HG03354 (cell line): ENCODE measurements around the gene SNAPC1.
"Not testable (repeated sequence)": the region's sequence is repeated elsewhere in the genome, so short reads cannot be mapped to it uniquely, and the experiment has no call there.

Source experiments
- ATAC-seq: cut with Tn5 transposase; IDR thresholded peaks from one replicate; pipeline ENCODE4 v1.9.1; 2021; ENCODE audit warnings: mild to moderate bottlenecking; ENCODE audit not compliant: unreplicated experiment, poor library complexity, severe bottlenecking

Gene SNAPC1, protein sequence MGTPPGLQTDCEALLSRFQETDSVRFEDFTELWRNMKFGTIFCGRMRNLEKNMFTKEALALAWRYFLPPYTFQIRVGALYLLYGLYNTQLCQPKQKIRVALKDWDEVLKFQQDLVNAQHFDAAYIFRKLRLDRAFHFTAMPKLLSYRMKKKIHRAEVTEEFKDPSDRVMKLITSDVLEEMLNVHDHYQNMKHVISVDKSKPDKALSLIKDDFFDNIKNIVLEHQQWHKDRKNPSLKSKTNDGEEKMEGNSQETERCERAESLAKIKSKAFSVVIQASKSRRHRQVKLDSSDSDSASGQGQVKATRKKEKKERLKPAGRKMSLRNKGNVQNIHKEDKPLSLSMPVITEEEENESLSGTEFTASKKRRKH

DNA sequence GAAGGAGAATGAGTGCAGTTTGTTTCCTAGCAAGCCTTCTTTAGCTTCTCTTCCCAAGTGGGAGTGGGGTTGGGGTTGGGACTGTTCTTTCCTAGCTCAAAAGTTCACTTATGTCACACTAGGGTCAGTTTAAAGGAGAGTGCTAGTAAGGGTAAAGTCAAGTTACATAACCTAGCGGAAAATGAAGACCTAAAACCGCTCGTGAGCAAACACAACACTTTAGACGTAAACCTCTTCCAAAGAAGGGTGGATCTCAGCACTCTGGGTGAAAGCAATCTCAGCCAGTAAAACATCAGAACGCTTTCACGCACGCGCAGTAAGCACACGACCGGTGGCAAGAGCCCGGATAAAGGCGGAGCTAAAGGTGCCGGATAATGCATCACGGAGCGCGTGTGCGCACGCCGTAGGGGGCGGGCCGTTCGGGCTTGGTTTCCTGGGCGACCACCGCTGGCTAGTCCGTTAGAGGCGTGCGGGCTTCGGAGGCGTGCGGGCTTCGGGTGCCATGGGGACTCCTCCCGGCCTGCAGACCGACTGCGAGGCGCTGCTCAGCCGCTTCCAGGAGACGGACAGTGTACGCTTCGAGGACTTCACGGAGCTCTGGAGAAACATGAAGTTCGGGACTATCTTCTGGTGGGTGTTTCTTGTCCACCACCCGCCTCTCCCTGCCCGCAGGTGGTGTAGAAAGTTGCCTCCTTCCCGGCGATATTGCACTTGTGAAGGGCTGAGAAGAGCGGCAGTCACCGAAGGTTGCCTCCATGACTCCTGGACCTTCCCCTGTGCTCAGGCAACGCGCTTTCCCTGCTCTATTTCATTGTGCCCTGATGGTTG, at the start of gene SNAPC1:
SNAPC1 (plus strand) TSS at position 462 of the 828 bp plus-strand sequence; CDS start at position 503, 41 bp downstream.
- ATAC-seq: peak; percentile 100

DNA sequence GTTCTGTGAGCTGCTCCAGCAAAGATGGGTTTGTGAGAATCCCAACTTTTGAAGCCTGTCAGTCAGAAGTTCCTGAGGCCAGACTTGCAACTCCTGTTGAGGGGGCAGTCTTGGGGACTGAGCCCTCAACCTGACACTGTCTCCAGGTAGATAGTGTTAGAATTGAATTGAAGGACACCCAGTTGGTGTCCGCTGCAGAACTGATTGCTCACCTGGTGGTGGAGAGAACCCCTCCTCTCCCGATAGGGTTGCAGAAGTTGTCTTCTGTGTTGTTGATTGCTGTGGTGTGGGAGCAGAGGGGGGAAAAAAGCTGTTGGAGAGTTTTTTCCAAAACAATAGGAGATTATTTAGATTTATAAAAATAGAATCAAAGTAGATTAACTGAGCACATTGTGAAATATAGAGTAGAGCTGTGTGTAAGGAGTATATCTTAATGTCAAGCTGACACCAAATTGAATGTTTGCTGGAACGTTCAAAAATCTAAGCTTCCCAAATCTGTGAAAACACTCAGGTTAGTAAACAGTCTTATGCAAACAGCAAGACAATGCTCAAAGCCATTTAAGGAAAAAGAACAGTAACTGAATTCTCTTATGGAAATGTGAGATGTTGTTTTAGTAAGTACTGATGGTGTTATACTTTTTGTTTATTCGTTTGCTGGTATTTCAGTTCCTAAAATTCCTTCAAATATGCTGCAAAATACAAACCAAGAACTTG, 48.3 kb upstream of the SNAPC1 start:
- ATAC-seq: no peak

DNA sequence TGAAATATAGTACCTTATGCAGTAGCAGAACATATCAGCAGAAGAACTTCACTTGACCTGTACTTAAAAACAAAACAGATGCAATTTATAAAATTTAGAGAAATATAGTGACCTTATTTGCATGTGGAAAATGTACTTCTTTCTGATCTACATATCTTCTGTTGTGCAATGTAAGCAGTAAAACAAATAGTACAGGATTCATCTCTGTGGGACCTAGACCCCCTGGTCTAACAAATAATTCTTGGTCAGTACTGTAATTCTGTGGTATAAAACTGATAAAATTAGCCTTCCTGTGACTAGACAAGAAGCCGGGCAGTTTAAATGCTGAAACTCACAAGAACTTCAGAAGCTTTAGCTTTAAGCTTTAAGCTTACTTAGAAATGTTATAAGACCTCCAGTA, 45.3 kb upstream of the SNAPC1 start:
- ATAC-seq: no peak

DNA sequence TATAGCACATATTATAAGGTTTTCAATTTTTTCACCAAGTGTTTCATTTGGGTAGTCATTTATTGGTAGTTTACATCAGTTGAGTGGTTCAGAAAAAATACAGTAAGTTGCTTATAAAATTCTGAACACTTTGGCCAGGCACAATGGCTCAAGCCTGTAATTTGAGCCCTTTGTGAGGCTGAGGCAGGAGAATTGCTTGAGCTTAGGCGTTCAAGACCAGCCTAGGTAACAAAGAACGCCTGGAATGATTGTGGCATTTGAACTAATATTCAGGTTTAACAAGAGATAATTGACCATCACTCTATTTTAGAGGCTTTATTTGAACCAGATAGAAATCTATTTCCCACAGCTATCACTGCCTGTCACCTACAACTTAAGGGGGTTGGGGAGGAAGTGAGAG, 44.2 kb upstream of the SNAPC1 start:
- ATAC-seq: no peak

DNA sequence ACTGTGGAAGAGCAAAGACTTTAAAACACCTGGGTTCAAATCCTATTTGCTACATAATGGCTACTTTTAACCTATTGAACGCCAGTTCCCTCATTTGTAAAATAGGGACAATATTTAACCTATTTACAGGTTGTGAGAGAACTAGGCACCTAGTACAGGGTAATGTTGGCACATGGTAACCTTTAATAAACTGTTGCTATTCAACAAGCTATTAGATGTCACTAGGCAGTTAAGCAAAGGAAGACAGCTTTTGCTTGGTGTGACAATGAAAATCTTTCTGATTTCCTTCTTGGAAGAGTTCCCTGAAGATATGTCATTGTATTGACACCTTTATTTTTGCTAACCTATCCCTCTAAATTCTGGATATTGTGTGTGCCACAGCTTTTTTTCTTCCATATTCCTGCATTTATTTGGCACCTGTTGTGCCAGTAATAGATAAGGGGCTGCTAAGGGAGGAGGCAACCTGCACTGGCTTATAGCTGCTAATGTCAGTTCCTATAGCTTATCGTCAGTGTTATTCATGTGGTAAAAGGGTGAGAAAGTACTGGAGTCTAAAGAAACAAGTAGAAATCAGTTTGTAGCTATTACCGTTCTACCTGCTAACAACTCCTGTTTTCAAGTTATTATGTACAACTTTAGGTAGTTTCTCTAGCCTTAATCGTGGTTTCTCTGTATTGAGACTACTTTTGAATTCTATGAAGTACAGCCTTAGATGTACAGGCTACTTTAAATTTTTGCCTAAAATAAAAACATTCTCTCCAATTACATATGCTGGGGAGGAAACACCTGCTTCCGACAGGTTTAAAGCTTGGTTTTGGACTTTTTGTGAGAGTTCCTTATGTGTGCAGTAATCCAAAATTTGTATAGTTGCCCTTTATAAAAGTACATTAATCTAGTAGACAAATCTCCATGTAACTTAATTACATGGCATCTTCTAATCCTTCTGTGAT, 42.6 kb upstream of the SNAPC1 start:
- ATAC-seq: peak; percentile 44

DNA sequence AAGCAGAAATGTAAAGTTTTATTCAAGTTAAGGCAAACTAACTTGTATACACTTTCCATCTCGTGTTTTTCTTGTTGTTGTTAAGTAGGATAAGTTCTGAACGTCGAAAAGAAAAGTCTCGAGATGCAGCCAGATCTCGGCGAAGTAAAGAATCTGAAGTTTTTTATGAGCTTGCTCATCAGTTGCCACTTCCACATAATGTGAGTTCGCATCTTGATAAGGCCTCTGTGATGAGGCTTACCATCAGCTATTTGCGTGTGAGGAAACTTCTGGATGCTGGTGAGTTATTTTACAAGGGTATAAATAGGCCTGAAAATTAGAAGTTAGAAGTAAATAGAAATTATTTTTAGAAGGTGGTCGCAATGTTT, 41.9 kb upstream of the SNAPC1 start:
- no peak for ATAC-seq

DNA sequence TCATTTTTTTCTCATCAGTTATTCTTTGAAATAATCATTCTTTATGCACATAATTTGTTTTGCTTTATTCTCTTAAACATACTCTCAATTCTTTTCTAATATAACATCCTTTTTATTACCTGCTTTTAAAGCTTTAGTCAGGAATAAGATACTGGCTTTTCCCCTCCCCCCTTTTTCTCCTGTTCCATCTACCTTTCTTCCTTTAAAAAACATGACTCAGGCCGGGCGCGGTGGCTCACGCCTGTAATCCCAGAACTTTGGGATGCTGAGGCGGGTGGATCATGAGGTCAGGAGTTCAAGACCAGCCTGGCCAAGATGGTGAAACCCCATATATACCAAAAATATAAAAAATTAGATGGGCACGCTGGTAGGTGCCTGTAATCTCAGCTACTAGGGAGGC, 41.5 kb upstream of the SNAPC1 start:
- no peak for ATAC-seq

DNA sequence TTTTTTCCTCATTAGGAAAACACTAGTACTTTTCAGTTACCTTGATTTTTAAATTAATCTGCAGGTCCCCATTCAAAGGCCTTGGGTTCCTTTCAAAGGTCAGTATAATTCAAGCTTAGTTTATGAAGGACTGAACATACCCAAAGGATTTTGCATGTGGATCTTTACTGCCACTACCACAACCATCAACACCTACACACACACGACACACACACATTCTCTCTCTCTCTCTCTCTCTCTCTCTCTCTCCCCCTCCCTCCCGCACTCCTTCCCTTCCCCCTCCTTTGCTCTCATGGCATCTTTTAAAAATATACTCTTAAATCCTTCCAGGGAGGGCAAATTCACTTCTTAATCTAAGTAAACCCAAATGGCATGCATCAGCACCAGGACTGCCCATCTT, 38.1 kb upstream of the SNAPC1 start:
- ATAC-seq: no peak

DNA sequence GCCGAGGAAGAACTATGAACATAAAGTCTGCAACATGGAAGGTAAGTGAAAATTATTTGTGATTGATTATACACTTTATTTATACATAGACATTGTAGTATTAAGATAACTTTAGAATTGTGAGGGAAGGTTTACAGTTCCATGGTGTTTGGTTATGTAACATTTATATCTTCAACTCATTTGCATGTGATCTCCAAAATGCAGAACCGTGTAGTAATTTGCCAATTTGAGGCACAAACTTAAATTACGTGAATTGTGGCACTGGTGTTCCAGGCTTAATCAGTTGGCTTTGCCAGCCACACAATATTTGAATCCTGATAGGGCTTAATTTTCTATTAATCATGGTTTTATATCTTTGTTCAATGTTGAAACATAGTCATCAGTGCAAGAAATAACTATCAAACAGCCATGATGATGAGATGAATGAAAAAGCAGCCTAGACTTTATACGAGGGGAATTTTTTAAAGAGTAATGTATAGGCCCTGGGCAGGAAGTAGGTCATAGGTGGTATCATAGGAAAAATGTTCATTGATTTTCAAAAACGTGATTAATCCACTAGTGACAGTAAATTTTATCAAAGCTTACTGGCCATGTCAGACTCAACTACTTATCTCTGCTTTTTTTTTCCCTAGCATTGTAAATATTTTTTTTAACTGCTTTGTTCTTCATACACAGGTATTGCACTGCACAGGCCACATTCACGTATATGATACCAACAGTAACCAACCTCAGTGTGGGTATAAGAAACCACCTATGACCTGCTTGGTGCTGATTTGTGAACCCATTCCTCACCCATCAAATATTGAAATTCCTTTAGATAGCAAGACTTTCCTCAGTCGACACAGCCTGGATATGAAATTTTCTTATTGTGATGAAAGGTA, 35.2 kb upstream of the SNAPC1 start:
- no peak for ATAC-seq

DNA sequence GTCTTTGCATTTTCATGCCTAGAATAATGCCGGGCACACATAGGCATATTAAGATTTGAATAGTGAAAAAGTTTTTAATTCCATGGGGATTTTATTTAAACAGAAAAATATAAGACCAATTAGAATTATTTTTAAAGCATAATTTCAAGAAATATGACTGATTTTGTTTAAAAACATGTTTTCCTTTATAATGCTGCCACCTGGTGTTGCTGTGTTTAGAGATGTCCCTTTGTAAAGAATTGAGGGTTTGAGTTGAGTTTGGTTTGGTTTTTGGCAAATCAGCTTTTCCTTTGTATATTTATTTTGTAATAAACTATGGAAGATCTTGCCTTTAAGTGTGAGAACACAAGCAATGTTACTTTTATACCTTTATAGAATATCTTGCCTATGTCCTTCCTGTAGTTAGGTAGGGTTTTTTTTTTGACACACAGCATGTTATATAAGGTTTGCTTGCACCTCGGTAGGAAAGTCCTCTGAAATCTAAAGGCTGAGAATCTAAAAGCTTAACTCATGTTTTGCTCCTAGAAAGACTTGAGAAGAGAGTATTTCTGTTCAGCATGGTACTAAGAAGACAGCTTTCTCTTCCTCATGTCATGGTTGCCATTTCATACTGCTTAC, 31.4 kb upstream of the SNAPC1 start:
- no peak for ATAC-seq

DNA sequence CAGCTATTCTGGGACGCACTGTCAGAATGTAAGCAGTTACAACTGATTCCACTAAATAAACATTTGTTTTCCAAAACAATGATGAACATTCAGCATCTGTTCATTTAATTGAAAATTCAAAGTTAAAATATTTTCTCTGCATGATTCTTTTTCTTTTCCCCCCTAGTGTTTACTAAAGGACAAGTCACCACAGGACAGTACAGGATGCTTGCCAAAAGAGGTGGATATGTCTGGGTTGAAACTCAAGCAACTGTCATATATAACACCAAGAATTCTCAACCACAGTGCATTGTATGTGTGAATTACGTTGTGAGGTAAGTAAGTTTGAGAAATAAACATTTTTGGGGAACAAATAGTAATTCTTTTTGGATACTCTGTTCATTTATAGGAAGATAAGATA, 28.2 kb upstream of the SNAPC1 start:
- no peak for ATAC-seq

DNA sequence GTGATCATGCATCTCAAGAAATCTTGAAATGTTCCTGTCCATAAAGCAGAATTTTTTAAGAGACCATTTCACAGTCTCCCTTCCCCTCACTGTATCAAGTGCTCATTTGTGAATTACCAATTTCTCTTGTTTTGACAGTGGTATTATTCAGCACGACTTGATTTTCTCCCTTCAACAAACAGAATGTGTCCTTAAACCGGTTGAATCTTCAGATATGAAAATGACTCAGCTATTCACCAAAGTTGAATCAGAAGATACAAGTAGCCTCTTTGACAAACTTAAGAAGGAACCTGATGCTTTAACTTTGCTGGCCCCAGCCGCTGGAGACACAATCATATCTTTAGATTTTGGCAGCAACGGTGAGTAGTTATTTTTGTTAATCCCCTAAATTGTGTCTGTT, 25.5 kb upstream of the SNAPC1 start:
- no peak for ATAC-seq

DNA sequence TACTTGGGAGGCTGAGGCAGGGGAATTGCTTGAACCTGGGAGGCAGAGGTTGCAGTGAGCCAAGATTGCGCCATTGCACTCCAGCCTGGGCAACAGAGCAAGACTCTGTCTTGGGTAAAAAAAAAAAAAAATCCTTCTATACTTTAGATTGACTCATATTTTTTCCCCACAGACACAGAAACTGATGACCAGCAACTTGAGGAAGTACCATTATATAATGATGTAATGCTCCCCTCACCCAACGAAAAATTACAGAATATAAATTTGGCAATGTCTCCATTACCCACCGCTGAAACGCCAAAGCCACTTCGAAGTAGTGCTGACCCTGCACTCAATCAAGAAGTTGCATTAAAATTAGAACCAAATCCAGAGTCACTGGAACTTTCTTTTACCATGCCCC, 24.3 kb upstream of the SNAPC1 start:
- no peak for ATAC-seq

DNA sequence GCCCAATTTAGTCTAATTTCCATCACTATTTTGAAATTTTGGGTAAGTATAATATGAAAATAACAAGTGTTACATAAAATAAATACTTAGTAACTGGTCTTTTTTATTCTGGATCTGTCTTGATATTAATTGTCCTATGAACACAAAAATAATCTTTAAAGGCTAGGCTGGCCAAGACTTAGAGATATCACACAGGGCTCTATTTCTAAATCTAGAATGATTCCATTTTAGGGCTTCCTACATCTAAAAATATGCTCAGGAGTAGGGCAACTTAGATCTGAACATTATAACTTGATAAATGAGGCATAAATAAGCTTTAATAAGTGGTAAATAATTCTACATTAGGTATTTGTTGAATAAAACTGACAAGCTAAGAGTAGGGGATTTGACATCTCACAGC, 23.1 kb upstream of the SNAPC1 start:
- ATAC-seq: no peak

DNA sequence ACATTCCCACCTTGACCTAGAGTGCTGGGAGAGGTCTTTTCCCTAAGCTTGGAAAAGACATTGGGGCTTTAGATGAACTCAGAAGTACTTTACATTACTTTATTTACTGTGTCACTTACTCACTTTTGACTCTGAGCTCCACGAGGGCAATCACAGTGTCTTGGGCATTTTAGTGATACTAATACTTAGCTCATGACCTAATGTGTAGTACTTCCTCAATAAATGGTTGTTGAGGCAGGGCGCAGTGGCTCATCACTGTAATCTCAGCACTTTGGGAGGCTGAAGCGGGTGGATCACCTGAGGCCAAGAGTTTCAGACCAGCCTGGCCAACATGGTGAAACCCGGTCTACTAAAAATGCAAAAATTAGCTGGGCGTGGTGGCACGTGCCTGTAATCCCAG, 19.8 kb upstream of the SNAPC1 start:
- ATAC-seq: no peak

DNA sequence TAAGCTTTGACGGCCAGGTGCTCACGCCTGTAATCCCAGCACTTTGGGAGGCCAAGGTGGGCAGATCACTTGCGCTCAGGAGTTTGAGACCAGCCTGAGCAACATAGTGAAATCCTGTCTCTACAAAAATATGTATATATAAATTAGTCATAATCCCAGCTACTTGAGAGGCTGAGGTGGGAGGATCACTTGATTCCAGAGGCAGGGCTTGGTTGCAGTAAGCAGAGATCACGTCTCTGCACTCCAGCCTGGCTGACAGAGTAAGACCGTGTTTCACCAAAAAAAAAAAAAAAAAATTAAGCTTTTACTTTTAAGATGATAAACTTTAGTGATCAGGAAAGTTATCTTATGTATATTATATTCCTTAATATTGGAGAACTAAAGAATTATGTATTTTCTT, 18.0 kb upstream of the SNAPC1 start:
- ATAC-seq: no peak

DNA sequence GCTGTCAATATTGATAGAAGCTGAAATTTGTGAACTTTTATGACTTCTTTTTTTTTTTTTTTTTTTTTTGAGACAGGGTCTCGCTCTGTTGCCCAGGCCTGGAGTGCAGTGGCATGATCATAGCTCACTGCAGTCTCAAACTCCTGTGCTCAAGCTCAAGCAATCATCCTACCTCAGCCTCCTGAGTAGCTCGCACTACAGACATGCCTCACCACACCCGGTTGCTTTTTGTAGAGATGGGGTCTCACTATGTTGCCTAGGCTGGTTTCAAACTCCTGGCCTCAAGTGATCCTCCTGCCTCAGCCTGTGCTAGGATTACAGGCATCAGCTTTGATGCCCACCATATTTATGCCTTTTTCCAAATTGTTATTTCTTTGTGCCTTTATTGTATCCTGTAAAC, 15.9 kb upstream of the SNAPC1 start:
- not testable (repeated sequence) for ATAC-seq

DNA sequence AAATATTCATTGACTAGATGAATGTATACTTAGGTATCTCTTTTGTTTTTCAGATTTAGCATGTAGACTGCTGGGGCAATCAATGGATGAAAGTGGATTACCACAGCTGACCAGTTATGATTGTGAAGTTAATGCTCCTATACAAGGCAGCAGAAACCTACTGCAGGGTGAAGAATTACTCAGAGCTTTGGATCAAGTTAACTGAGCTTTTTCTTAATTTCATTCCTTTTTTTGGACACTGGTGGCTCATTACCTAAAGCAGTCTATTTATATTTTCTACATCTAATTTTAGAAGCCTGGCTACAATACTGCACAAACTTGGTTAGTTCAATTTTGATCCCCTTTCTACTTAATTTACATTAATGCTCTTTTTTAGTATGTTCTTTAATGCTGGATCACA, 15.3 kb upstream of the SNAPC1 start:
- no peak for ATAC-seq
